ENCODE data around the gene ZNF410. TPM values are rescaled to one million over a fixed set of nuclear protein-coding genes. Genes with fewer than 3 reads are reported as not detected.
A peak's percentile ranks its signal among the peaks of the same experiment; 100 is the strongest.

ZNF410 gene
- polyA plus RNA-seq, 1 donor (not counting 4 experiments of a cell fraction or from before 2014, with no cell fraction given) = 57.9 TPM

DNA sequence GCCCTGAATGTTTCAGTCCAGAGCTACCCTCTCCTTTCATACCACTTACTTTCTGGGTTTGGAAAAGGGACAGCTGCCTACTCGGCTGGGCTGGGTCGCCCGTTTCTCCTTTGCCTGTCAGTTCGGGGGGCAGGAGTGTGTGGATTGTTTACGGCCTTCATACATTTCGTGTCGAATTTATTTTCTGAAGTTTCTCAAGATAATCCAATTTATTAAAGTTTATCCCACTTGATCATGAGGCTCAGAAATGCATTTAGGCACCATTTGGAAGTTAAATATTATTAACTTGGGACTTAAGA, 608 bp downstream of the ZNF410 start:
- H3K9ac ChIP-seq (ENCODE audit: control insufficient read depth, extremely low read depth, insufficient read depth, low read length) = peak overlapping the region; percentile 98
- DNase-seq (ENCODE audit: low read depth, low spot score) = no peak
- H3K36me3 ChIP-seq (ENCODE audit: control insufficient read depth in 2 of 2, extremely low read depth in 1 of 2, insufficient read depth in 2 of 2, low read length in 2 of 2) = peaks cover 3 to 8% of the 10 kb centered on the region in 2 experiments
- H3K4me1 ChIP-seq (ENCODE audit: control insufficient read depth, extremely low read depth, insufficient read depth, low read length) = peaks cover 16% of the 10 kb centered on the region
- TF ChIP-seq EZH2 (IDR thresholded peaks at IDR 0.05; ENCODE audit: low read length) = no peak
- TF ChIP-seq, protein P1, sequence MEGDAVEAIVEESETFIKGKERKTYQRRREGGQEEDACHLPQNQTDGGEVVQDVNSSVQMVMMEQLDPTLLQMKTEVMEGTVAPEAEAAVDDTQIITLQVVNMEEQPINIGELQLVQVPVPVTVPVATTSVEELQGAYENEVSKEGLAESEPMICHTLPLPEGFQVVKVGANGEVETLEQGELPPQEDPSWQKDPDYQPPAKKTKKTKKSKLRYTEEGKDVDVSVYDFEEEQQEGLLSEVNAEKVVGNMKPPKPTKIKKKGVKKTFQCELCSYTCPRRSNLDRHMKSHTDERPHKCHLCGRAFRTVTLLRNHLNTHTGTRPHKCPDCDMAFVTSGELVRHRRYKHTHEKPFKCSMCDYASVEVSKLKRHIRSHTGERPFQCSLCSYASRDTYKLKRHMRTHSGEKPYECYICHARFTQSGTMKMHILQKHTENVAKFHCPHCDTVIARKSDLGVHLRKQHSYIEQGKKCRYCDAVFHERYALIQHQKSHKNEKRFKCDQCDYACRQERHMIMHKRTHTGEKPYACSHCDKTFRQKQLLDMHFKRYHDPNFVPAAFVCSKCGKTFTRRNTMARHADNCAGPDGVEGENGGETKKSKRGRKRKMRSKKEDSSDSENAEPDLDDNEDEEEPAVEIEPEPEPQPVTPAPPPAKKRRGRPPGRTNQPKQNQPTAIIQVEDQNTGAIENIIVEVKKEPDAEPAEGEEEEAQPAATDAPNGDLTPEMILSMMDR (optimal IDR thresholded peaks at IDR 0.05 in 1 of 3, IDR thresholded peaks at IDR 0.05 in 1 of 3, conservative IDR thresholded peaks at IDR 0.05 in 1 of 3; ENCODE audit: extremely low read depth in 1 of 3, insufficient read depth in 2 of 3, low read length in 3 of 3) = no peak
- no peak for FAIRE-seq
- H3K27ac ChIP-seq (ENCODE audit: control insufficient read depth, insufficient read depth, low read length) = peak overlapping the region; percentile 93
- H3K79me2 ChIP-seq (ENCODE audit: control insufficient read depth, insufficient read depth, low read length) = peaks cover 57% of the 10 kb centered on the region
- H3K9me3 ChIP-seq (ENCODE audit: control insufficient read depth, low read depth, low read length) = no peaks in the 10 kb centered on the region
- H2AFZ ChIP-seq (ENCODE audit: control insufficient read depth, low read length) = no peak overlapping the region
- no peaks in the 10 kb centered on the region for H3K27me3 ChIP-seq (ENCODE audit: control insufficient read depth, extremely low read depth, insufficient read depth, low read length)
- peak overlapping the region; percentile 85 to 99 (median 98) for H3K4me3 ChIP-seq (ENCODE audit: control insufficient read depth in 2 of 3, extremely low read depth in 1 of 3, insufficient read depth in 2 of 3, low read depth in 1 of 3, low read length in 3 of 3)
- H3K9me1 ChIP-seq (ENCODE audit: control insufficient read depth, extremely low read depth, insufficient read depth, low read length) = no peaks in the 10 kb centered on the region
- no peaks in the 10 kb centered on the region for H4K20me1 ChIP-seq (ENCODE audit: control insufficient read depth, extremely low read depth, insufficient read depth, low read length)
- dilution Hi-C loops (cut with MboI; ENCODE audit: extremely low pct_ligation_motif_present, low sequenced_read_pairs) = no loop called here
- H3K4me2 ChIP-seq (ENCODE audit: control insufficient read depth, extremely low read depth, insufficient read depth, low read depth, low read length) = peak overlapping the region; percentile 96

DNA sequence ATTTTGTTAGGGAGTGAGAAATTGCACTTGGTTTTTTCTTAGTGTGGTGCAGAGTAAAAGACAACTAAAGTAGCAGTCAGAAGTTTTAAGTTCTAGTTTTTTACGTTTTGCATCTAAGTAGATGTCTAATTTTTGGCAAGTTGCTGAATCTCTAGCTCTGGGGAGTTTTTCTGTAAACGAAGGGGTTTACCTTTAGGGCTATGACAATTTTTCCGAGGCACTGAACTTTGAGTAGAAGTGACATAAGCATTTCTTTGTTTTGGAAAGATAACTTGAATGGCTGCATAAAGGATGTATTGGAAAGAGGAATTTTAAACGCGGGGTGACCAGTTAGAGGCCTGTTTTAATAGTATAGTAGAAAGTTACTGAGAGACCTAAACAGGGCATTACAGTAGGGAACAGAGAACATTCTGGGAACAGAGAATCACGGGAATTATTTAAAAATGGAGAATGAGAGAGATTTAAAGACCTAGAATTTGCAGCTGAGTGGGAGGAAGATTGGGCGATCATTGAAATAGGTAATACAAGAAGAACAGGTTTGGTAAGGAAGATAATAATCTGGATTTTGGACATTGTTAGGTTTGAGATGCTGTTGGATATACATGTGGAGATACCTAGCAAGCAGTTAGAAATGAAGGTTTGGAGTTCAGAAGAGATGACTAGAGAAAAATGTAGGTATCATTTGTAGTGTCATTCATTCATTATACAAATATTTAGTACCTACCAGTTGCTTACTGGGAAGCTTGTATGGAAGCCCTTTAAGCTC, 1.2 kb downstream of the ZNF410 start:
- H3K79me2 ChIP-seq (ENCODE audit: control insufficient read depth, insufficient read depth, low read length) = peaks cover 60% of the 10 kb centered on the region
- H3K4me1 ChIP-seq (ENCODE audit: control insufficient read depth, extremely low read depth, insufficient read depth, low read length) = peaks cover 16% of the 10 kb centered on the region
- no peaks in the 10 kb centered on the region for H3K9me3 ChIP-seq (ENCODE audit: control insufficient read depth, low read depth, low read length)
- H2AFZ ChIP-seq (ENCODE audit: control insufficient read depth, low read length) = no peak overlapping the region
- no peaks in the 10 kb centered on the region for H3K27me3 ChIP-seq (ENCODE audit: control insufficient read depth, extremely low read depth, insufficient read depth, low read length)
- H3K27ac ChIP-seq (ENCODE audit: control insufficient read depth, insufficient read depth, low read length) = peak overlapping the region; percentile 93
- TF ChIP-seq, protein P1 (optimal IDR thresholded peaks at IDR 0.05 in 1 of 3, IDR thresholded peaks at IDR 0.05 in 1 of 3, conservative IDR thresholded peaks at IDR 0.05 in 1 of 3; ENCODE audit: extremely low read depth in 1 of 3, insufficient read depth in 2 of 3, low read length in 3 of 3) = no peak
- no peak for TF ChIP-seq EZH2 (IDR thresholded peaks at IDR 0.05; ENCODE audit: low read length)
- DNase-seq (ENCODE audit: low read depth, low spot score) = no peak
- no peaks in the 10 kb centered on the region for H4K20me1 ChIP-seq (ENCODE audit: control insufficient read depth, extremely low read depth, insufficient read depth, low read length)
- H3K36me3 ChIP-seq (ENCODE audit: control insufficient read depth in 2 of 2, extremely low read depth in 1 of 2, insufficient read depth in 2 of 2, low read length in 2 of 2) = peaks cover 4 to 7% of the 10 kb centered on the region in 2 experiments
- no peak for FAIRE-seq
- H3K4me2 ChIP-seq (ENCODE audit: control insufficient read depth, extremely low read depth, insufficient read depth, low read depth, low read length) = peak overlapping the region; percentile 96
- H3K4me3 ChIP-seq (ENCODE audit: control insufficient read depth in 2 of 3, extremely low read depth in 1 of 3, insufficient read depth in 2 of 3, low read depth in 1 of 3, low read length in 3 of 3) = peak overlapping the region; percentile 85 to 99 (median 98)
- H3K9ac ChIP-seq (ENCODE audit: control insufficient read depth, extremely low read depth, insufficient read depth, low read length) = peak overlapping the region; percentile 98
- no peaks in the 10 kb centered on the region for H3K9me1 ChIP-seq (ENCODE audit: control insufficient read depth, extremely low read depth, insufficient read depth, low read length)
- dilution Hi-C loops (cut with MboI; ENCODE audit: extremely low pct_ligation_motif_present, low sequenced_read_pairs) = no loop called here

Measured in keratinocyte (primary cell).